A673 (cell line): ENCODE results near the gene PRKAA1.

Source experiments
- CTCF ChIP-seq: fragments of 300-800, 200-600 bp; sonication (generic); conservative IDR thresholded peaks from 2 replicates; pipeline ENCODE4 v1.5.1; 2017; ENCODE audit warnings: low read depth, mild to moderate bottlenecking, antibody characterized with exemption, low read length, moderate library complexity, mixed read lengths
- EZH2 ChIP-seq: fragments of 200-600 bp; sonication (generic); IDR thresholded peaks from 2 replicates; pipeline ENCODE4 v1.6.1; 2017; ENCODE audit warnings: borderline replicate concordance, low read depth, mild to moderate bottlenecking, mixed read lengths, antibody characterized with exemption, low read length; ENCODE audit not compliant: poor library complexity, severe bottlenecking

DNA sequence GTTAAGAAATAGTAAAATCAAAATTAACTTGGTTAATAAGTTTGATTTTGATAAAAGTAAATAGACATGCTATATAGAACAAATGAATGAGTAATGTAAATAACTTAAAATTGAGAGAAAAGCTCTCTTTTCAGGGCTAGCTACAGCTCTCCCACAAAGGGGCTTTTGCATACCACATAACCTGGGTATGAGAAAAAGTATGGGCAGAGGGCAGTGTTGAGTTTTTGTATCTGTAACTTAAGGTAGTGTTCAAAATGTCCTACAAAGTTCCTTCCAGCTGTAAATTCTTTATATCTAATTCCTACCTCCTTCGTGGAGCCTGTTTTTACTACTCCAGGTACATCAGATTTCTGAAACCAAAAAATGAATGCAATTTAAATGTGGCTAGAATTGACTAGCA is 23.6 kb downstream of the PRKAA1 start:
- TF ChIP-seq CTCF (no peak), EZH2 (no peak)
